ENCODE results near the gene RSPH6A. TPM values are rescaled to one million over a fixed set of nuclear protein-coding genes. Genes with fewer than 3 reads are reported as not detected.

The RSPH6A gene
- total RNA-seq, 1 experiment from 2014 or later: not detected

DNA sequence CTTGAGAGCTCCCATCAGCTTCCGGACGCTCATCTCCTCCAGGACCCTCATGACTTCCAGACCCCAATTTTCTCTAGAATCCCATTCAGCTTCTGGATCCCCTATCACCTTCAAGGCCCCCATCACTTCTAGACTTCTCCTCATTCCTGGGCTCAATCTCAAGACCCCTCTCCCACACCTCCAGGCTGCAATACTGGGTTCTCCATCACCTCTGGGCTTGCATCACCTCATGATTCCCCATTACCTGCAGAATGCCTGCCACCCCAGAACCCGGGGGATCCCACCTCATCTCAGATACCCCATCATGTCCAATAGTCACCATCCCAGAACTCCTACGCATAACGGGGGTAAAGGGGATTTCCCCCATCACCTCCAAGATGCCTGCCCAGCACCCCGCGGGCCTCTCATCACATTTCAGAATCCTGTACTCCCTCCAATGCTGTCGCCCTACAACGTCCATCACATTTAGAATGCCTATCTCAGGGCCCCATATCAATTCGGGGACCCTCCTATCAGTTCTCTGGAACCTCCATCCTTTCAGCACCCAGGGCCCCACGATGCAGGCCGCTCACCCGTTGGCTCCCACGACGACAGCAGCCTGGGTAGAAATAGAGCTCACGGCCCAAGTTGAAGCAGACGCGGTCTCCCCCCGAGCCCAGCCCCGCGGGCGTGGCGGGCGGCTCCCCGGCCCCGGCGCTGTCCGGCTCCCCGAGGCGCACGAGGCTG, 23.2 kb downstream of the RSPH6A start:
- Histone ChIP-seq H3K27me3 (no peaks in the 10 kb centered on the region), H3K9me3 (no peaks in the 10 kb centered on the region), H3K36me3 (peaks cover 47% of the 10 kb centered on the region), H3K4me3 (peak overlapping the region; percentile 91)
- no peak for DNase-seq

GRCh38 chr19:45790942-45791341, 24.2 kb downstream of the RSPH6A start:
- Histone ChIP-seq H3K36me3 (peaks cover 56% of the 10 kb centered on the region), H3K9me3 (no peaks in the 10 kb centered on the region), H3K27me3 (no peaks in the 10 kb centered on the region), H3K4me3 (peak overlapping the region; percentile 91)
- no peak for DNase-seq

DNA sequence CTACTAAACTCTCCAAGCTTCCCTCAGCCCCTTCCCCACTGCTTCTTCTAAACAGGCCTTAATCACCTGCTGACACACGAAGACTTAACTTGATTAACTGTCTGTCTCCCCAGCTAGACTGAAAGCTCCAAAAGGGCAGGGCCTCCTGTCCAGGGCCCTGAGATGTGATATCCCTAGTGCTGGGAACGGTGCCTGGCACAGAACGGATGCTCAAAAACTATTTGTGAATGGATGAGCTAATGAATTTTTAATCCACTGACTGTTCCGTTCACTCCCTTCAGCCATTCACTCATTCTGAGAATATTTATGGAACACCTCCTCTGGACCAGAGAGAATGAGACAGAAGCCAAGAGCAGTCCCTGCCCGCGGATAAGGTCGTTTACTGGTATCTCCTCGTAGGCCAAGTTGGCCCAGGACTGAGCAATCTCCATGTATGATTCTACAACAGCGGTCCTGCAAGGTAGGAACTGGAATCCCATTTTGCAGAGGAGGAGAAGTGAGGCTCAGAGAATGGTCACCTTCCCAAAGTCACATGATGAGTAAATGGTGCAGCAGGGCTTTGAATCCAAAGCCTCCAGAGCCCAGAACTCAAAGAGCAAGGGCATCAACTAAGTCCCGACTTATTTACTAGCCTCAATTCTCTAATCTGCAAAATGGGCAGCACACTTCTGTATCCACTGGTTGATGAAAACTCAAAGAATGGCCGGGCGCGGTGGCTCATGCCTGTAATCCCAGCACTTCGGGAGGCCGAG, 25.9 kb downstream of the RSPH6A start:
- no peak overlapping the region for H3K4me3 ChIP-seq
- no peaks in the 10 kb centered on the region for H3K9me3 ChIP-seq
- peaks cover 70% of the 10 kb centered on the region for H3K36me3 ChIP-seq
- H3K27me3 ChIP-seq: no peaks in the 10 kb centered on the region
- no peak for DNase-seq

- Histone ChIP-seq H3K9me3 (no peaks in the 10 kb centered on the region), H3K27me3 (no peaks in the 10 kb centered on the region), H3K36me3 (peaks cover 78% of the 10 kb centered on the region), H3K4me3 (no peak overlapping the region)
- no peak for DNase-seq
Observed at GRCh38 chr19:45786533-45786894, 28.6 kb downstream of the RSPH6A start.

DNA sequence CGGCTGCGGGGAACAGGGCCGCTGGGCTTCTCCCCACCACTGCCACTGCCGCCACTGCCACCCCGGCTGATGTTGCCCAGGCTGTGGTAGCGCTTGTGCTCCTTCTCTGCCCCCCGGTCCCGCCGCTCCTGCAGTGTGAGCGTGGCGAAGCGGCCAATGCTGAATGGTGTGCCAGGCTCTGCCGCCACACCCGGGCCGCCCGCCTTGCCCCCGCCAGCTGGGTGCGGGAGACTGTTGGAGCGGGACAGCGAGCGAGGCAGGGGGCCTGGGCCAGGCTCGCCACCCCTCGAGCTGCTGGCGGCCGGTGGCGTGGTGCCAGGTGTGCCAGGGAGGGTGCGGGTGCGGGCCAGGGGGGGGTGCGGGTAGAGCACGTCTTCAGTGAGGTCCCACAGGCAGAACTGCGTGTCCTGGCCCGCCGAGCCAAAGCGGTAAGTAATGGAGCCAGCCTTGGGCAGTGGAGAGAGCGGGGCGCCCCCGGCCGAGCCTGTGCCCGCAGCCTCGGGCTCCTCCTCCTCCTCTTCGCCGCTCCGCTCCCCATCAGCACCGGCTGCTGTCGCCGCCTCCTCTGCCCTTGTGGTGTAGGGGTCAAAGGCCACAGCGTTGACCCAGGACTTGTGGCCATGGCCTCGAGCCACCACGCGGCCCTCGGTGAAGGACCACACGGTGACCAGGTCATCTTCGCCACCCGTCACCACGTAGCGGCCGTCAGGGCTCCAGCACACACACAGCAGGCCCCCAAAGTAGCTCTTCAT, 29.2 kb downstream of the RSPH6A start:
- peaks cover 73% of the 10 kb centered on the region for H3K36me3 ChIP-seq
- no peak for DNase-seq
- no peaks in the 10 kb centered on the region for H3K9me3 ChIP-seq
- H3K27me3 ChIP-seq: no peaks in the 10 kb centered on the region
- no peak overlapping the region for H3K4me3 ChIP-seq

DNA sequence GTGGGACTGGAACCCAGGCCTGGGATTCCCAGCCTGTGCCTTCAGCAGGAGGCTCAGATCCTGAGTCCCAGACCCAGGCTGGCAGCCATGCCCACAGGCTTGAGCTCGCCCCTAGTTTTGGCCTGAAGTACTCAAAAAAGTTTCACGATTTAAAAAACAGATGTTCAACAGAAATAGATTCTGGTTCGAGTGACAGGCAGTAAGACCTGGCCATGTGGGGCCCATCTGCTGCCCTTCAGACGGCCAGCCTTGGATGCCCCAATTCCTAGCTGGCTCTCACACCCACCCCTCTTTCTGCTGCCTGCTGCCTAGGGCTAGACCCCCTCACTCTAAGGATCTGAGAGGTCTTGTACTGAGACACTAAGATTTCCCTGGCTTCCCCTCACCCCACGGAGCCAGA, 30.0 kb downstream of the RSPH6A start:
- H3K27me3 ChIP-seq: no peaks in the 10 kb centered on the region
- no peak for DNase-seq
- H3K9me3 ChIP-seq: no peaks in the 10 kb centered on the region
- H3K4me3 ChIP-seq: no peak overlapping the region
- H3K36me3 ChIP-seq: peaks cover 73% of the 10 kb centered on the region

- Histone ChIP-seq H3K36me3 (peaks cover 72% of the 10 kb centered on the region), H3K9me3 (no peaks in the 10 kb centered on the region), H3K27me3 (no peaks in the 10 kb centered on the region), H3K4me3 (no peak overlapping the region)
- DNase-seq: no peak
Observed at GRCh38 chr19:45784096-45784495, 31.0 kb downstream of the RSPH6A start.

DNA sequence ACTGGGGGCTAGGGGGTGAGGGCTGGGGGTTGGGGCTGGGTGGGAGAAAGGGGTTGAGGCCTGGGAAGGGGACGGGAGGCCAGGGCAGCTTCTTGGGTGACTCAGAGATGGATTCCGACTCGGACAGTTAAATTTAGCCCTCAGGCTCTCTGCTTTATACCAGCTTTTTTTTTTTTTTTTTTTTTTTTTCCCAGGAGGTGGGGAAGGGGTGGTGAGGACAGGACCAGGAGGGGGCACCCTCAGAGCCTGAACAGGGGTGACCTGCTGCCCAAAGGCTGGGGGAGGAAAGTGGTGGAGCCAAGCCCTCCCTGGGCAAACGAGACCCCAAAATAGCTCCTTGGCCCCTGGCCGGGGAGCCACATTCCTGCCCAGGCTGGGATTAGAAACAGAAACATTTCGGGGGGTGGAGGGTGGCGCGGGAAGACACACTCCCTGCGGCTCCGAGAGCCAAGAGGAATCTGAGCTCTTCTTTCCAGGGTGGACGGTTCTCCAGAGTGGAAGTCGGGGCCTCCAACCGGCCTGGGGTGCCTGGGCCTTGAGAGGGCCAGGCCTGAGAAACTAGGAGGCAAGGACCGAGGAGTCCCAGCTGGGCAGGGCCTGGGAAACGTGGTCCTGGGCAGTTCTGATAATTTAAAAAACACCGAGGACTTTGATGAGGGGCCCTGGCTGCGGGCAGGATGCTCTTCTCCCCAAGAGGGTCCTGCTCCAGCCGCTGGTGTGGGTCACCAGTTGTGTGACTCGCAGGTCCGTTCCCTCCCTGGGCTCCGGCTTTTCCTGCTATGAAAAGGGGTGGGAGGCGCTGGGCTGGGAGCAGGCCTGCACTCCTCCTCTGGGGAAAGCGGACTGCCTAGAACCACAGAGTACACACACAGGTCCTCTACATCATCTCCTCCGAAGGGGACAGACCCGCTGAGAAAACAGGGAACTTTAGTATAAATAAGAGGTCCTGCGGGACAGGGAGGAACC, 32.0 kb downstream of the RSPH6A start:
- no peaks in the 10 kb centered on the region for H3K9me3 ChIP-seq
- H3K4me3 ChIP-seq: no peak overlapping the region; the same call in 1 of the 2 replicates
- H3K36me3 ChIP-seq: peaks cover 72% of the 10 kb centered on the region

DNA sequence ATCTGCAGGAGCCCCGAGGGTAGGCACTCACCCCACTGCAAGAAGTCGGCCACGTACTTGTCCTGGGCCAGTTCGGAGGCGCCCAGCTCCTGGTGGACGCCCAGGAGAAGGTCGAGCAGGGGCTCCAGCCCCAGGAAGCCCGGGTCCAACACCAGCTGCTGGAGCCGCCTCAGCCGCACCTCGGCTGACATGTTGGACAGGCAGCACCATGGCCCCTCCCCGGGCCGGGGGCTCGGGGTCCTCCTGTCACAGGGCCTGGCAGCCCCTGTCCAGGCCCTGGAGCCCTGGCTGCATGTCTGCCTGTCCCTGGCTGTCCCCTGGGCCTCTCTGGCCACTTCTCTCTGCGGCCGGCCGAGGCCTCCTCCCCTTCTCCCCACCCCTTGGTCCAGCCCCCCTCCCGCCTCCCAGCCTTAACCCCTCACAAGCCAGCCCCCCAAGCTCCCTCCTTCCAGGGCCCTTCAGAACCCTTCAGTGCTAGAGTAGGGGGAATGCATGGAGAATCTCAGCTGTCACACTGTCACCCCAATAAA, 32.9 kb downstream of the RSPH6A start, which contains the start of gene DMPK:
TSS of gene DMPK (minus strand) at position 329 of the 530 bp plus-strand sequence. CDS start at position 191, 138 bp downstream.
- peaks cover 72% of the 10 kb centered on the region for H3K36me3 ChIP-seq
- no peak for DNase-seq

More for the DNA sequence above, 32.0 kb downstream of the RSPH6A start:
- no peaks in the 10 kb centered on the region for H3K27me3 ChIP-seq
- peak; percentile 86 for DNase-seq

DNA sequence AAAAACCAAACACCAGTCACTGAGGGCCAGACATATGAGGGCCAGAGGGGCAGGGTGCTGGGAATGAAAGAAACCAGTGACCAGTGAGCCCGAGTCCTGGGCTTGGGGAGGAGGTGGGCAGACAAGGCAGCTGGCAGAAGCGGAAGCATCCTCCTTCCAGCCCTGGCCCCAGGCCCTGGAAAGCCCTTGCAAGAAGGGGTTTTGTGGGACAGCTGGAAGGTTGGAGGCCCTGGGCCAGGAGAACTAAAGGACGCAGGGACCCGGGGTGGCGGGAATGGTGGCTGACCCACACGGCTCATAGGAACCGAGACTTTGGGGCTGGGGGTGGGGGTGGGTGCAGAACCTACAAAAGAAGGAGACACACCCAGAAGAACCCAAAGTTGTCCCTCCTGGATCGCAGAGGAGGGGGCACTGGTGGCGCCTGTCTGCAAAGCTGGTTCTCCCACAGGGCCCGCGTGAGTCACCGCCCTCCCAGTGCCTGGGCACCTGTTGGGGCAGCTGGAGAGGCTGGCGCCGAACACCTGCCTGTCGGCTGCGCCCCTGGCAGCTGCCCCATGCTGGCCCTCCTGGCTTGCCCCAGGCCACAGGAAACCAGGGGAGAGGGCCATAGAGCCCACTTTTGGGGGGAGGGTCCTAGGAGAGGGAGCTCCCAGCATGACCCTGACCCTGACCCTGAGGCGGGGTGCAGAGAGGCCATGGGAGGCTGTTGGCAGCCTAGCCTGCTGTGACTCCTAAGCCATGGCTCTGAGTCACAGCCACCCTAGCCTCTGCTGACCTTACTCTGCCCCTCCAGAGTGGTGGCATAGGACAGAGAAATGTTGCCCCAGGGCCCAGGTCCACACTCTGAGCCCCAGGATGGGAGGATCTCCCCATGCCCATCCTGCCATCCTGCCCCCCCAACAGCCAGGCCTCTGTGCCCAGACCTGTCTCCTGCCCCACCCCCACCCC, 33.6 kb downstream of the RSPH6A start:
- peak; percentile 87 for DNase-seq
- H3K36me3 ChIP-seq: peaks cover 72% of the 10 kb centered on the region

More for the DNA sequence above, 32.9 kb downstream of the RSPH6A start, which contains the start of gene DMPK:
- Histone ChIP-seq H3K27me3 (no peaks in the 10 kb centered on the region), H3K4me3 (peak within 1 kb of the TSS; percentile 33), H3K9me3 (no peaks in the 10 kb centered on the region)

GRCh38 chr19:45780448-45781213, 34.5 kb downstream of the RSPH6A start:
- Histone ChIP-seq H3K4me3 (peak overlapping the region; percentile 33; the same call in 1 of the 2 replicates), H3K27me3 (no peaks in the 10 kb centered on the region), H3K9me3 (no peaks in the 10 kb centered on the region), H3K36me3 (peaks cover 67% of the 10 kb centered on the region)
- no peak for DNase-seq

More for the DNA sequence above, 33.6 kb downstream of the RSPH6A start:
- Histone ChIP-seq H3K4me3 (peak overlapping the region; percentile 33), H3K27me3 (no peaks in the 10 kb centered on the region), H3K9me3 (no peaks in the 10 kb centered on the region)

- DNase-seq: no peak
- no peaks in the 10 kb centered on the region for H3K9me3 ChIP-seq
- H3K27me3 ChIP-seq: no peaks in the 10 kb centered on the region
- H3K36me3 ChIP-seq: peaks cover 62% of the 10 kb centered on the region
- H3K4me3 ChIP-seq: no peak overlapping the region
Observed at GRCh38 chr19:45780146-45780447, 35.0 kb downstream of the RSPH6A start.

GRCh38 chr19:45779231-45780145, 35.6 kb downstream of the RSPH6A start:
- Histone ChIP-seq H3K27me3 (no peaks in the 10 kb centered on the region), H3K36me3 (peaks cover 62% of the 10 kb centered on the region), H3K9me3 (no peaks in the 10 kb centered on the region), H3K4me3 (no peak overlapping the region)
- peak; percentile 47 for DNase-seq

All from MG63 (cell line).